Activated CD8-positive, alpha-beta T cell treated with anti-CD3 and anti-CD28 coated beads, Interleukin-2, amount 10 ng/mL, durations not matched to agents 7 days and 5 days (primary cell): ENCODE results near the gene HDAC4. TPM values are rescaled to one million over a fixed set of nuclear protein-coding genes. Genes with fewer than 3 reads are reported as not detected.

Source experiments
- ATAC-seq: fragments of 150-1000 bp; cut with Tn5 transposase; one replicate; pipeline ENCODE4 v1.10.0; 2021; ENCODE audit warnings: moderate library complexity
- CTCF ChIA-PET: fragments of 350-600 bp; sonication (Branson Sonifier 250); formaldehyde crosslinking; loops from one replicate; lab custom pipeline; 2021; ENCODE audit warnings: antibody characterized with exemption; lab: Charles Lee
- POLR2A ChIA-PET: fragments of 350-600 bp; sonication (Branson Sonifier 250); formaldehyde crosslinking; loops from one replicate; lab custom pipeline; 2021; ENCODE audit warnings: antibody characterized with exemption; lab: Charles Lee
- DNase-seq: peaks from one replicate; pipeline ENCODE4 v3.0.0-alpha.2; 2020
- H3K27ac Mint-ChIP-seq: one replicate; pipeline ENCODE4 v1.8.0; 2021; ENCODE audit warnings: mild to moderate bottlenecking, mixed read lengths
- H3K27me3 Mint-ChIP-seq: one replicate; pipeline ENCODE4 v1.8.0; 2021; ENCODE audit warnings: low read depth, mixed read lengths
- H3K36me3 Mint-ChIP-seq: one replicate; pipeline ENCODE4 v1.8.0; 2021; ENCODE audit warnings: low read depth, mixed read lengths
- H3K4me1 Mint-ChIP-seq: one replicate; pipeline ENCODE4 v1.8.0; 2021; ENCODE audit warnings: low read depth, mixed read lengths
- H3K4me3 Mint-ChIP-seq: one replicate; pipeline ENCODE4 v1.8.0; 2021; ENCODE audit warnings: mild to moderate bottlenecking, mixed read lengths
- H3K9me3 Mint-ChIP-seq: one replicate; pipeline ENCODE4 v1.8.0; 2022; ENCODE audit warnings: mixed read lengths; ENCODE audit not compliant: insufficient read depth
- total RNA-seq, 2 experiments: library from RNA; stranded (reverse); gene quantifications; one replicate each; pipeline ENCODE4 v1.2.3, GENCODE V29; 2021

HDAC4 gene
- total RNA-seq, 2 experiments from 2014 or later, result 50.7 to 58.8 TPM

DNA sequence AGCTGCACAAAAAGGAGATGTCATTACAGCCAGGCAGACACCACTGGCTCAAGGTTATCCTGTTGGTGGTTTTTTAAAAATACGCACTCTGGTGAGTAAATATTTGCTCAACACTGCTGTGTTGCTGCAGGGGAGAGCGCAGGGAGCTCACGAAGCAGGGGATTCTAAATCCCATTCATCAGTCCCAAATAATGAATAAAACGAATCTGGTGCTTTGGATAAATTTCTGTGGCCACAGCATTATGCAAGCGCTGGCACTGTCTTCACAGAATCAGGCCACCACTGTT lies 256.2 kb downstream of the HDAC4 start:
- Mint-ChIP-seq H3K36me3 (peaks cover 35% of the 10 kb centered on the region), H3K27me3 (no peaks in the 10 kb centered on the region), H3K9me3 (no peaks in the 10 kb centered on the region), H3K4me3 (no peak overlapping the region), H3K4me1 (peaks cover 3% of the 10 kb centered on the region), H3K27ac (no peak overlapping the region)
- no peak for DNase-seq
- no peak for ATAC-seq
- ChIA-PET CTCF (interaction anchor here (0.9 to 2.4 kb wide), 9 partner anchors 16 to 257 kb away, joined by 3 to 10 read pairs (median 4); partner anchors contain the start of gene HDAC4), POLR2A (interaction anchor here (0.6 kb wide), 1 partner anchor 122 kb away, joined by 3 read pairs; no protein-coding TSS in a partner anchor)

DNA sequence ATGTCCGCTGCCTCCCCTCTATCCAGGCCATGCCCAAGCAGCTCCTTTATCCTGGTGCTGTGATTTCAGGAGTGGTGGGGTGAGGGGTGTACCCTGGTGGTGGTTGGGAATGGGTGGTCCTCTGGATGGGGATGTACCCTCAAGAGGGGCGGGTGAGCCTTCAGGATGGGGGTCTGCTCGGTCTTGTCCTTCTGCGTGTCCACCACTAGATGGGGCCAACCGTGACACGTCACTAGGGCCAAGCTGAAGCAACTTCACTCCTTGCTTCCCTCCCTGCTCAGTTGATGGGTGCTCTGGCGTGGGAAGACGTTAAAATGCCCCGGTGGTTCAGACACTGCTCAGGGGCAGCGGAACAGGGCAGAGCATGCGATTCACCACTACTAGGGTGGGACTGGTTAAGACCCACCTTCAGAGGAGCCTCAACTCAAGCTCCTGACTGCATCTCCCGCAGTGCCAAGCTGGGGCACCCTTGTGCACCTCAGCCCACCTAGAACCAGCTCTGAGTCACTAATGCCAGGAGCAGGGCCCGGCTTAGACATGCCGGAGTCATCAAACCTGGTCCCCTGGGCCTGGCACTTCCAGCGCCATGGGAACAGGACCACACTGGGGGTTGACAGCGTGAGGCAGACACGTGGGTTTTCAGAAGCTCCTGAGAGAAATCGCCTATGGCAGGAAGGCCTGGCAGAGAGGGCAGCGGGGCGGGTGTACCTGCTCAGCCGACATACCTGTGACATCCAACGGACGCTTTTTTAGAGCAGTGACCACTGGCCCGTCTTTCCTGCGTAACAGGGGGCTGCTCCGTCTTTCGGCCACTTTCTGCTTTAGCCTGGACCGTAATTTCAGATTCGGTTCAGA lies 256.7 kb downstream of the HDAC4 start:
- Mint-ChIP-seq H3K4me1 (peaks cover 3% of the 10 kb centered on the region), H3K27me3 (no peaks in the 10 kb centered on the region), H3K36me3 (peaks cover 39% of the 10 kb centered on the region), H3K9me3 (no peaks in the 10 kb centered on the region), H3K27ac (no peak overlapping the region), H3K4me3 (no peak overlapping the region)
- POLR2A ChIA-PET, result interaction anchor here (0.6 kb wide), 1 partner anchor 121 kb away, joined by 3 read pairs; no protein-coding TSS in a partner anchor
- DNase-seq (peak; percentile 43), ATAC-seq (peak; percentile 49)
- CTCF ChIA-PET, result interaction anchor here (0.7 to 2.4 kb wide), 11 partner anchors 15 to 257 kb away, joined by 3 to 10 read pairs (median 4); partner anchors contain the start of gene HDAC4

DNA sequence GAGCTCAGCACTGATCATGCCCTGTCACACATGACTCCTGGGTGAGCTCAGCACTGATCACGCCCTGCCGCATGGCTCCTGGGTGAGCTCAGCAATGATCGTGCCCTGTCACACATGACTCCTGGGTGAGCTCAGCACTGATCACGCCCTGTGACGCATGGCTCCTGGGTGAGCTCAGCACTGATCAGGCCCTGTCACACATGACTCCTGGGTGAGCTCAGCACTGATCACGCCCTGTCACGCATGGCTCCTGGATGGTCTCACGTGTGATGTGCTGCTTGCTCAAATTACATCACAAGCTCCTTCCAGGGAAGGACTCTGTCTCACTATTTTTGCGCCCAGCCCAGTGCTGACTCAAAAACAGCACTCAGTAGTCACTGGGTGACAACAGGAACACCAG lies 258.0 kb downstream of the HDAC4 start:
- Mint-ChIP-seq H3K27ac (no peak overlapping the region), H3K27me3 (no peaks in the 10 kb centered on the region), H3K4me3 (no peak overlapping the region), H3K36me3 (peaks cover 37% of the 10 kb centered on the region), H3K4me1 (peaks cover 12% of the 10 kb centered on the region), H3K9me3 (no peaks in the 10 kb centered on the region)
- ChIA-PET CTCF (interaction anchor here (0.7 to 2.4 kb wide), 4 partner anchors 14 to 239 kb away, joined by 3 to 10 read pairs (median 6); no protein-coding TSS in a partner anchor), POLR2A (no interaction called here)
- DNase-seq (no peak), ATAC-seq (no peak)

DNA sequence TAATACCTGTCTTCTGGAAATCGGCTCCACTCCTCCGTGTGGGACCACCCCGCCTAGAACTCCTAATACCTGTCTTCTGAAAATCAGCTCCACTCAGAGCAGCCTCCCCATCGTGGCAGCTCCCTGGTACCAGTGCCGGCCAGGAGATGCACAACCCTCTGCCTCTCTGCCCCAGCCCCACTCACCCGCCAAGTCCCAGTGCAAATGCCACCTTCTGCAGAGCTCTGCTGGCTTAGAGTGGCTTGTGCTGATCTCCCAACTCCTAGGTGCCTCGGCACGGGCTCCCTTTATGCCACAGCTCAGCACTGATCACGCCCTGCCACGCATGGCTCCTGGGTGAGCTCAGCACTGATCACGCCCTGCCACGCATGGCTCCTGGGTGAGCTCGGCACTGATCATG lies 258.5 kb downstream of the HDAC4 start:
- no peaks in the 10 kb centered on the region for H3K9me3 Mint-ChIP-seq
- no peaks in the 10 kb centered on the region for H3K27me3 Mint-ChIP-seq
- no peak overlapping the region for H3K27ac Mint-ChIP-seq
- ChIA-PET POLR2A (no interaction called here), CTCF (interaction anchor here (0.7 to 1.1 kb wide), 2 partner anchors 52 to 240 kb away, joined by 3 to 7 read pairs; no protein-coding TSS in a partner anchor)
- no peak overlapping the region for H3K4me3 Mint-ChIP-seq
- peaks cover 14% of the 10 kb centered on the region for H3K4me1 Mint-ChIP-seq
- H3K36me3 Mint-ChIP-seq, result peaks cover 37% of the 10 kb centered on the region
- DNase-seq (no peak), ATAC-seq (no peak)

DNA sequence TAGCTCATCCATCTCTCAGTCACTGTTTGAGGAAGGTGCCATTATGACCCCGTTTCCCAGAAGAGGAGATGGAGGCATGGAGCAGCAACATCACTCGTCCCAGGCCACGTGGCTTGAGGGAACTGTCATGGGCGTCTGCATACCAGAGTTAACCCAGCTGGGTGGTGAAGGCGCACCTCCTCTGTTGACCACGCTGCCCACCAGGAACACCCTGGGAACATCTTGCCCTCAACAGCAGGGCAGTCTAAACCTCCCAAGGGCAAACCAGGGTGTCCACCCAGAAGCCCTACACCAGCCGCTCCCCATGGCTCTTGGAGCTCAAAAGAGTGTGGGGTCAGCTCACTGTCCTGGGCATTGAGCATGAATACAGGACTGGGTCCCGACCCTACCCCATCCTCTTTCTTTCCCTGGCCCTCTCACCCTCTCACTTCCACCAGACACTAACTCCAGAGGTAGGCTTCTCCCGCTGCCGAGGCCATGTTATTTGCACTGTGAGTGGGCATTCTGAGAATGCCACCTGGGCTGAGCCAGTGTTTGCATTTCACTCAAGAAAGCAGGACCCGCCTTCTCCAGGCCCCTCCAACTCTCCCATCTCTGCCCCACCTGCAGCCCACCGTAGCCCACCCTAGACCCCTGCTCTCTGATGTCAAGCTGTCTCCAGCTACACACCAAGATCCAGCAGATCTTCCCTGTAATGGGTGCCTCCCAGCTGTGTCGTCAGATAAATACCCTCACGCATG lies 259.6 kb downstream of the HDAC4 start:
- no peak for ATAC-seq
- Mint-ChIP-seq H3K27me3 (no peaks in the 10 kb centered on the region), H3K4me3 (no peak overlapping the region), H3K27ac (no peak overlapping the region), H3K4me1 (peaks cover 14% of the 10 kb centered on the region), H3K36me3 (peaks cover 44% of the 10 kb centered on the region), H3K9me3 (no peaks in the 10 kb centered on the region)
- ChIA-PET POLR2A (interaction anchor here (0.6 kb wide), 1 partner anchor 76 kb away, joined by 3 read pairs; no protein-coding TSS in a partner anchor), CTCF (no interaction called here)
- no peak for DNase-seq

DNA sequence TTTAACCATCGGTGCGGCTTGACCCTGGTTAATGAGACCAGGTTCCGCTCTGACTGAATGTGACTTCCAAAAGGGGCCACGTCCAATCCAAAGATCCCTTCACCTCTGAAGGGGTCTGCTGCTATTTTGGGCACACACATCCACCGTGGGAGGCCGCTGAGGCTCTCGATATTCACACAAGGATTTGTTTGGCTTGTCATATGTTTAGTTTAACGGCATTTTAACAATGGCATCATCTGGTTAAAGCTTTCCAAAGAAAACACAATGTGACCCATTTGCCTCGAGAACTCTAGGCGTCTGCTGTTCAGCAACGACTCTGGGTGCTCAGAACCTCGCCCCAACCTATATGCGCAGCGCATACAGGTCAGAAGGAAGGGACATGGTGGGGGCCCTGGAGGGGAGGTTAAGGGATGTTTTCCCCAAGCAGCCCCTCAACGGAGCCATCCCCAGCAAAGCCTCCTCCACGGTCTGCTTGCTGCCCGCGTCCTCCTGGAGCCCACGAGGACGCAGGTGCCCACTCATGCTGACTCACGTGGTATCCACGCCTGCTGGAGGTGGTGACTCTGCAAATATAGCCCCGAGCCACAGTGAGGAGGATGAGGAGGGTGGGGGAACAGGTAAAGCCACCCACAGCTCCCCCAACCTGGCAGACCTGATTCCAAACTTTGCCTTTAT lies 260.3 kb downstream of the HDAC4 start:
- Mint-ChIP-seq H3K4me3 (no peak overlapping the region), H3K9me3 (no peaks in the 10 kb centered on the region), H3K27me3 (no peaks in the 10 kb centered on the region), H3K36me3 (peaks cover 45% of the 10 kb centered on the region), H3K27ac (no peak overlapping the region), H3K4me1 (peaks cover 11% of the 10 kb centered on the region)
- DNase-seq, result no peak
- CTCF ChIA-PET, result no interaction called here
- no peak for ATAC-seq
- POLR2A ChIA-PET, result interaction anchor here (0.6 kb wide), 2 partner anchors 70 to 77 kb away, joined by 3 read pairs; no protein-coding TSS in a partner anchor

DNA sequence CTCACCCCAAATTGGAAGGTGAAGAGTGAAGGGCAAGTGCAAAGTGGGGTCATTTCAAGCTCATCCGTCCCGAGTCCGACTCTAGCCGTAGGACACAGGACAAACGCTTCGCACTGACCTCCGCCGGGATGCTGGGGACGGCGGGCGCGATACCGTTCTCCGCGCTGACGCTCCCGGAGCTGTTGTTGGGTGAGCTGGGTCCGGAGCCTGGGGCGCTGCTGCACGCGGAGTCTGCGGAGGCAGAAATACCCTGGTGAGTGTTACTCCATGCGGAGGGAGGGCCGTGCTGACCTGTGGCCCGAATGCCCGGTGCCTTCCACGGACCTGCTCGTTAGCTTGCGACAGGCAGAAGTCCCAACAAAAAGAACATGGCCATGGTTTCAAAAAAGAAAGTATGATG lies 261.3 kb downstream of the HDAC4 start:
- DNase-seq (no peak), ATAC-seq (no peak)
- H3K27me3 Mint-ChIP-seq, result no peaks in the 10 kb centered on the region
- POLR2A ChIA-PET, result no interaction called here
- H3K4me1 Mint-ChIP-seq, result peaks cover 11% of the 10 kb centered on the region
- CTCF ChIA-PET, result no interaction called here
- peaks cover 41% of the 10 kb centered on the region for H3K36me3 Mint-ChIP-seq
- H3K4me3 Mint-ChIP-seq, result no peak overlapping the region
- H3K27ac Mint-ChIP-seq, result no peak overlapping the region
- no peaks in the 10 kb centered on the region for H3K9me3 Mint-ChIP-seq

DNA sequence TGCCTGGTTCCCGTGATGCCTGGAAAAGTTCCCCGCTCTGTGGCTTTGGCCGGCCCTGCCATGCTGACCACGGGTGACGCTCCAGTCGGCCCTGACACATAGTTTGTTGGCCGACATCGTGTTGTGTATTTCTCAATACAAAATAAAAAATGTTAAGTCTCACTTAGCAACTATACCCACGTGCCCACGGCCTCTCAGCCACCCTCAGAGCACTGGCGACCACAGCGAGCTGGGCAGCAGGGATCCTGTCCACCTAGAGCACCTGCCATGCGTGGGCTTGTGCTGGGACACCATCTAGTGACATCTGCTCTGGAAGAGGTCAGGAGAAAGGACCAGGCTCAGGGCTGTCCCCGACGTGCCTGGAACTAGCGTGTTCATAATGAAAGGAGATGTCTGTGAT lies 261.7 kb downstream of the HDAC4 start:
- no peak for ATAC-seq
- Mint-ChIP-seq H3K36me3 (peaks cover 44% of the 10 kb centered on the region), H3K27me3 (no peaks in the 10 kb centered on the region), H3K4me3 (no peak overlapping the region), H3K9me3 (no peaks in the 10 kb centered on the region), H3K4me1 (peaks cover 11% of the 10 kb centered on the region), H3K27ac (no peak overlapping the region)
- ChIA-PET POLR2A (no interaction called here), CTCF (no interaction called here)
- no peak for DNase-seq

DNA sequence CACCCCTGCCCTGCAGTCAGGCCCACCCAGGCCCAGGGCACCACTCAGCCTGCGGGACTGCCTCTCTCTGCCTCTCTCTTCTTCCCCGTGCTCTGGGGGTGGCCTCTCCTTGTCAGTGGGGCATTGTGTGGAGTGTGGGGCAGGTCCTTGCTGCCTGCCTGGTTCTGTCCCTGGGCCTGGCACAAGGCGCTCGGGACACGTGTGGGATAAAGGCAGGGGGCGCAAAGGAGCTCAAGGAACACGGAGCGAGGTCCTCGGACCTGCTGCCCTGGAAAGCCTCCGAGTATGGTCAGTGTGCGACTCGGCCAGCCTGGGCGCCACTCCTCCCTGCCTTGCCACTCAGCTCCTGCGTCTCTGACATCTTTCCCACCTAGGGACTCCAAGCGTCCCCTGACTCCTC lies 262.2 kb downstream of the HDAC4 start:
- no peak overlapping the region for H3K4me3 Mint-ChIP-seq
- no peak for DNase-seq
- H3K36me3 Mint-ChIP-seq, result peaks cover 45% of the 10 kb centered on the region
- CTCF ChIA-PET, result no interaction called here
- H3K27me3 Mint-ChIP-seq, result no peaks in the 10 kb centered on the region
- POLR2A ChIA-PET, result no interaction called here
- no peak overlapping the region for H3K27ac Mint-ChIP-seq
- H3K9me3 Mint-ChIP-seq, result no peaks in the 10 kb centered on the region
- H3K4me1 Mint-ChIP-seq, result peaks cover 11% of the 10 kb centered on the region
- ATAC-seq, result no peak

DNA sequence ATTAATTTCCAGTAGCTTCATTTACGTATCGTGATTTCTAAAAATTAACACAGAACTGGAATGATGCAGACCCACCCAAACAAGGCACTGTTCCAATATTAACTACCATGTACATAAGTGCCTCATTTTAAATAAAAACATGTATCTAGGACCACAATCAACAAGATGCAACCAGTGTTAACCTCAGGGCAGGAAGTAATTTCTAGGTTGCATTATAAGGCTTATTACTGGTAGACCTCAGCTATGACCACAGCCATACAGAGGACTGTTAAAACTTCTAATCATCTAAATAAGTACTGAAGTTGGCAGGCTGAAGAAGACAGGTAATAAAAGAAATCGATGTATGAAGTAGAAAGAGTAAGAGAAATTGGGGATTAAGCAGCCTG lies 262.9 kb downstream of the HDAC4 start:
- peaks cover 11% of the 10 kb centered on the region for H3K4me1 Mint-ChIP-seq
- no peak overlapping the region for H3K4me3 Mint-ChIP-seq
- CTCF ChIA-PET, result no interaction called here
- ATAC-seq (no peak), DNase-seq (no peak)
- no peaks in the 10 kb centered on the region for H3K9me3 Mint-ChIP-seq
- H3K36me3 Mint-ChIP-seq, result peaks cover 48% of the 10 kb centered on the region
- H3K27ac Mint-ChIP-seq, result peak overlapping the region; percentile 12
- no peaks in the 10 kb centered on the region for H3K27me3 Mint-ChIP-seq
- POLR2A ChIA-PET, result no interaction called here

DNA sequence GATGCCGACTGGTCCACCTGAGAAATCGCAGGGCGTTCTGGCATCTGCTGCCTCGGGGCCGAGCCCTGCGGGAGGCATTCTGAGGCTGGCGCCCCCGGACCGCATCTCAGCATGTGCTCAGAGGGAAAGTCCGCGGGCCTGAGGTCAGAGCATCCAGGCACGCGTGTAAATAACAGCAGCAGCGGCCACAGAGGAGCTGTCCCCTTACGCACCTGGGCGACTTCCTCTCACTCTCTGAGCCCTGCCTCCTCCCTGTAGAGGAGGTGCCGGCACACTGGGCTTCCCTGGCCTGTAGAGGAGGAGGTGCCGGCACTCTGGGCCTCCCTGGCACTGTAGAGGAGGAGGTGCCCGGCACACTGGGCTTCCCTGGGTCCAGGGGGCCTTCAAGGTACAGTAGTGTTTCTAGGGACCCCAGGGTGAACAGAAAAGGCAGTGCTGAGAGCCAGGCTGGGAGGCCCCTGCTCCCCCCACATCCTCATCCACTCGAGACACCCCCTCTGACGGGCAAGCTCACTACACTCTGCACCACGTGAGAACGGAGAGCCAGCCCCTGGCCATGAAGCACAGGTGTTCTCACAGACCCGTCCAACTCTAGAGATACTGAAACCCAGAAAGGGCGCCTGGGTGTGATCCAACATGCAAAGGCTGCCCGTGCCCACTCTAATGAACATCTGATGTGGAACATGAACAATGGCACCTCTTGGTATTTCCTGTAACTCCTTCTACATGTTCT lies 263.5 kb downstream of the HDAC4 start:
- Mint-ChIP-seq H3K4me3 (no peak overlapping the region), H3K36me3 (peaks cover 52% of the 10 kb centered on the region)

More for the DNA sequence above, 263.5 kb downstream of the HDAC4 start:
- Mint-ChIP-seq H3K27me3 (no peaks in the 10 kb centered on the region), H3K27ac (no peak overlapping the region), H3K9me3 (no peaks in the 10 kb centered on the region), H3K4me1 (peaks cover 11% of the 10 kb centered on the region)
- ATAC-seq (no peak), DNase-seq (no peak)
- ChIA-PET CTCF (no interaction called here), POLR2A (no interaction called here)
